Neural progenitor cell (in vitro differentiated cells): ENCODE data around the gene PRDM16. TPM values are rescaled to one million over a fixed set of nuclear protein-coding genes. Genes with fewer than 3 reads are reported as not detected.

ENCODE experiments used
- DNase-seq: peaks from one replicate; pipeline ENCODE4 v3.0.0-alpha.2; 2016; ENCODE audit warnings: low spot score
- H2AFZ ChIP-seq: fragments of 200-600 bp; sonication (generic); replicated peaks from 2 replicates; pipeline ENCODE4 v1.6.1; 2016; ENCODE audit warnings: antibody characterized with exemption
- H3F3A ChIP-seq: fragments of 200-600 bp; sonication (generic); 2 replicates; pipeline ENCODE4 v1.6.1; 2016; ENCODE audit warnings: antibody characterized with exemption, low read depth
- H3K27ac ChIP-seq: fragments of 200-600 bp; sonication (generic); 2 replicates; pipeline ENCODE4 v1.5.1; 2016; ENCODE audit warnings: mild to moderate bottlenecking
- H3K27me3 ChIP-seq: fragments of 200-600 bp; sonication (generic); 2 replicates; pipeline ENCODE4 v1.6.1; 2016; ENCODE audit warnings: mild to moderate bottlenecking, moderate library complexity
- H3K36me3 ChIP-seq: fragments of 200-600 bp; sonication (generic); 2 replicates; pipeline ENCODE4 v1.5.1; 2016
- H3K4me1 ChIP-seq: fragments of 200-600 bp; sonication (generic); 2 replicates; pipeline ENCODE4 v1.6.1; 2016; ENCODE audit warnings: mixed run types
- H3K4me2 ChIP-seq: fragments of 200-600 bp; sonication (generic); 2 replicates; pipeline ENCODE4 v1.6.1; 2016
- H3K4me3 ChIP-seq: fragments of 200-600 bp; sonication (generic); 2 replicates; pipeline ENCODE4 v1.5.1; 2016
- H3K79me2 ChIP-seq: fragments of 200-600 bp; sonication (generic); 2 replicates; pipeline ENCODE4 v1.6.1; 2016; ENCODE audit warnings: low read depth
- H3K9ac ChIP-seq: fragments of 200-600 bp; sonication (generic); 2 replicates; pipeline ENCODE4 v1.6.1; 2016
- H3K9me3 ChIP-seq: fragments of 200-600 bp; sonication (generic); 2 replicates; pipeline ENCODE4 v1.5.1; 2016; ENCODE audit warnings: low read depth
- H4K20me1 ChIP-seq: fragments of 200-600 bp; sonication (generic); 2 replicates; pipeline ENCODE4 v1.6.1; 2016; ENCODE audit warnings: low read depth
- H3K27ac Mint-ChIP-seq: 3 replicates; pipeline ENCODE4 v1.8.0; 2021; ENCODE audit warnings: mixed read lengths
- H3K27me3 Mint-ChIP-seq: 2 replicates; pipeline ENCODE4 v1.8.0; 2022; ENCODE audit warnings: low read depth, mild to moderate bottlenecking, inconsistent platforms, moderate library complexity, mixed read lengths; ENCODE audit not compliant: insufficient read depth
- H3K36me3 Mint-ChIP-seq: 3 replicates; pipeline ENCODE4 v1.8.0; 2021; ENCODE audit warnings: mixed read lengths
- H3K4me1 Mint-ChIP-seq: 3 replicates; pipeline ENCODE4 v1.8.0; 2021; ENCODE audit warnings: mixed read lengths
- H3K4me3 Mint-ChIP-seq: 3 replicates; pipeline ENCODE4 v1.8.0; 2021; ENCODE audit warnings: mild to moderate bottlenecking, moderate library complexity, mixed read lengths
- H3K9me3 Mint-ChIP-seq: 3 replicates; pipeline ENCODE4 v1.8.0; 2020; ENCODE audit warnings: mixed read lengths
- EZH2 ChIP-seq: fragments of 200-600 bp; sonication (generic); IDR thresholded peaks from 2 replicates; pipeline ENCODE4 v1.6.1; 2017; ENCODE audit warnings: antibody characterized with exemption, mild to moderate bottlenecking, moderate library complexity
- EZH2phosphoT487 ChIP-seq: fragments of 200-600 bp; sonication (generic); IDR thresholded peaks from 2 replicates; pipeline ENCODE4 v1.6.1; 2017; ENCODE audit warnings: antibody characterized with exemption
- total RNA-seq: library from RNA; depleted of rRNA; stranded (reverse); fragments of >200 nt; gene quantifications from 2 replicates; pipeline ENCODE4 v1.2.3, GENCODE V29; 2015; ENCODE audit warnings: low replicate concordance
- TF ChIP-seq, protein P1 (sequence below): fragments of 200-600 bp; sonication (generic); IDR thresholded peaks from 2 replicates; pipeline ENCODE4 v1.5.1; 2017; ENCODE audit warnings: antibody characterized with exemption, mild to moderate bottlenecking

The PRDM16 gene
- total RNA-seq, 1 donor from 2014 or later, result 1.9 TPM

DNA sequence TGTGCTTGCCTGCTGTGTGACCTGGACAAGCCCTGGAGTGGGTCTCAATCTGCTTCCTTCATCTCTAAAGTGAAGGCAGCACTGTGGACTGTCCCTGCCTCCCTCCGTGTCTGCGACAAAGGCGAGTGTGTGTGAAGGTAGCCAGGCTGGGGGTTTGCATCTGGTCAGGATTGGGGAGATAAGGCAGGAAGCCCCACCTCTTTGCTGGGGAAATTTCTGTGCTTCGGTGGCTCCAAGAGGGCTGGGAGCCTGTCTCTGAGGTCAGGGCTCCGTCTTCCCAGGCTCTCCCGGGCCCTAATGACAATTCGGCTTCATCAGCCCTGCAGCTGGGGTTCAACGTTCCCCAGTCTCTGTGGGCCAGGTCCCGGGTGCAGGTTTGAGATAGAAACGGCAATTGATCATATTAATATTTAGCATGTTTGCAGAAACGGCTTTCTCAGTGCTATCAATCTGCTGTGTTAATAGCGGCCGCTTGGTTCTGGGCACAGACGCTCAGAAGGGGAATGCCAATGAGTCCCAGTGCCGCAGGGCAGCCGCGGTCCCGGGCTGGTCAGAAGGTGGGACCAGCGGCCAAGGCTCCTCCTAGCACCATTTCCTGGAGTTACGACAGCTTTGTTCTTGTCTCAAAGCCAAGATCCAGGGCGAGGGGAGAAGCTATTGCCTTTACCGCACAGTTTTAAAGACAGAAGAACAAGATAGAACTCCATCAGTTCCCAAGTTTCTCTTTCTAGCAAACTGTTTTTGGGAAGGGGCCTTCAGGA, 105.7 kb downstream of the PRDM16 start:
- Mint-ChIP-seq H3K36me3 (peaks cover 2% of the 10 kb centered on the region), H3K9me3 (no peaks in the 10 kb centered on the region), H3K4me1 (peaks cover 34% of the 10 kb centered on the region), H3K4me3 (no peak overlapping the region), H3K27ac (peak overlapping the region; percentile 43), H3K27me3 (peaks cover 5% of the 10 kb centered on the region)
- H3K9me3 ChIP-seq, result no peaks in the 10 kb centered on the region
- H4K20me1 ChIP-seq, result no peaks in the 10 kb centered on the region
- peaks cover 22% of the 10 kb centered on the region for H3K4me1 ChIP-seq
- no peaks in the 10 kb centered on the region for H3F3A ChIP-seq
- DNase-seq, result no peak
- no peaks in the 10 kb centered on the region for H3K79me2 ChIP-seq
- H3K9ac ChIP-seq, result no peak overlapping the region
- no peaks in the 10 kb centered on the region for H3K27me3 ChIP-seq
- no peak overlapping the region for H3K4me3 ChIP-seq
- no peak overlapping the region for H2AFZ ChIP-seq
- H3K4me2 ChIP-seq, result no peak overlapping the region
- H3K36me3 ChIP-seq, result no peaks in the 10 kb centered on the region
- TF ChIP-seq, protein P1, sequence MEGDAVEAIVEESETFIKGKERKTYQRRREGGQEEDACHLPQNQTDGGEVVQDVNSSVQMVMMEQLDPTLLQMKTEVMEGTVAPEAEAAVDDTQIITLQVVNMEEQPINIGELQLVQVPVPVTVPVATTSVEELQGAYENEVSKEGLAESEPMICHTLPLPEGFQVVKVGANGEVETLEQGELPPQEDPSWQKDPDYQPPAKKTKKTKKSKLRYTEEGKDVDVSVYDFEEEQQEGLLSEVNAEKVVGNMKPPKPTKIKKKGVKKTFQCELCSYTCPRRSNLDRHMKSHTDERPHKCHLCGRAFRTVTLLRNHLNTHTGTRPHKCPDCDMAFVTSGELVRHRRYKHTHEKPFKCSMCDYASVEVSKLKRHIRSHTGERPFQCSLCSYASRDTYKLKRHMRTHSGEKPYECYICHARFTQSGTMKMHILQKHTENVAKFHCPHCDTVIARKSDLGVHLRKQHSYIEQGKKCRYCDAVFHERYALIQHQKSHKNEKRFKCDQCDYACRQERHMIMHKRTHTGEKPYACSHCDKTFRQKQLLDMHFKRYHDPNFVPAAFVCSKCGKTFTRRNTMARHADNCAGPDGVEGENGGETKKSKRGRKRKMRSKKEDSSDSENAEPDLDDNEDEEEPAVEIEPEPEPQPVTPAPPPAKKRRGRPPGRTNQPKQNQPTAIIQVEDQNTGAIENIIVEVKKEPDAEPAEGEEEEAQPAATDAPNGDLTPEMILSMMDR, result no peak
- TF ChIP-seq EZH2phosphoT487 (no peak), EZH2 (no peak)
- no peak overlapping the region for H3K27ac ChIP-seq

DNA sequence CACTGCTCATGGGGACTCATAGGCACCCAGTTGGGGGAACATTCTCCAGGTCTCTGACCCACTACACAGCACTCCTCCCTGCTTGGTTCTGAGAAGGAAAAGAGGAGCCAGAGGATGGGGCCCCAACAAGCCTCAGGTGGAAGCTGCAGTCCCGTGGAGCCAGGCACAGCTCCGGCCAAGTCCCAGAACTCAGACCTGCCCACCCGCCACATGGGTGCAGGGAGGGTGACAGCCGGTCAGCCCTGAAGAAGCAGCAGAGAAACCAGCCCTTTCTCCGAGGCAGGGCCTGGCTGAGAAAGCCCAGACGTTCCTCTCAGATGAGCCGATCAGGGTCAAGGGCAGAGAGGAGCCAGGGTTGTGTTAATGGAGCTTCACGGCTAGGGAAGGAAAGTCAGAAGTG, 106.5 kb downstream of the PRDM16 start:
- H3K9me3 ChIP-seq, result no peaks in the 10 kb centered on the region
- H3K27ac Mint-ChIP-seq, result no peak overlapping the region
- DNase-seq, result no peak
- H3K27ac ChIP-seq, result no peak overlapping the region
- no peaks in the 10 kb centered on the region for H3K9me3 Mint-ChIP-seq
- peaks cover 13% of the 10 kb centered on the region for H3K4me1 ChIP-seq
- H3K4me3 Mint-ChIP-seq, result no peak overlapping the region
- peaks cover 2% of the 10 kb centered on the region for H3K36me3 Mint-ChIP-seq
- no peak overlapping the region for H3K4me2 ChIP-seq
- TF ChIP-seq EZH2, result no peak
- no peak for TF ChIP-seq EZH2phosphoT487
- TF ChIP-seq, protein P1, result no peak
- H3K27me3 Mint-ChIP-seq, result peaks cover 8% of the 10 kb centered on the region
- no peak overlapping the region for H3K9ac ChIP-seq
- no peak overlapping the region for H2AFZ ChIP-seq
- no peaks in the 10 kb centered on the region for H3K27me3 ChIP-seq
- H3K4me3 ChIP-seq, result no peak overlapping the region
- H3F3A ChIP-seq, result no peaks in the 10 kb centered on the region
- no peaks in the 10 kb centered on the region for H3K36me3 ChIP-seq
- H3K79me2 ChIP-seq, result no peaks in the 10 kb centered on the region
- peaks cover 28% of the 10 kb centered on the region for H3K4me1 Mint-ChIP-seq
- no peaks in the 10 kb centered on the region for H4K20me1 ChIP-seq

GRCh38 chr1:3176028-3176427, 107.0 kb downstream of the PRDM16 start:
- H3K4me3 ChIP-seq, result no peak overlapping the region
- no peaks in the 10 kb centered on the region for H3K9me3 Mint-ChIP-seq
- H3K27ac Mint-ChIP-seq, result no peak overlapping the region
- peaks cover 1% of the 10 kb centered on the region for H3F3A ChIP-seq
- H3K4me1 Mint-ChIP-seq, result peaks cover 23% of the 10 kb centered on the region
- H3K27ac ChIP-seq, result no peak overlapping the region
- H3K27me3 ChIP-seq, result no peaks in the 10 kb centered on the region
- H3K36me3 ChIP-seq, result no peaks in the 10 kb centered on the region
- peaks cover 2% of the 10 kb centered on the region for H3K36me3 Mint-ChIP-seq
- H3K9ac ChIP-seq, result no peak overlapping the region
- H2AFZ ChIP-seq, result no peak overlapping the region
- H3K4me3 Mint-ChIP-seq, result no peak overlapping the region
- no peaks in the 10 kb centered on the region for H4K20me1 ChIP-seq
- H3K9me3 ChIP-seq, result no peaks in the 10 kb centered on the region
- no peaks in the 10 kb centered on the region for H3K79me2 ChIP-seq
- H3K4me2 ChIP-seq, result no peak overlapping the region
- peaks cover 8% of the 10 kb centered on the region for H3K27me3 Mint-ChIP-seq
- no peak for DNase-seq
- TF ChIP-seq EZH2phosphoT487 (no peak), EZH2 (no peak)
- TF ChIP-seq, protein P1, result no peak
- peaks cover 8% of the 10 kb centered on the region for H3K4me1 ChIP-seq
